ENCODE data around the gene FBXL22.

GRCh38 chr15:63588826-63589225 is 8.4 kb upstream of the FBXL22 start:
- TF ChIP-seq EZH2 (IDR thresholded peaks at IDR 0.05; ENCODE audit: insufficient read depth, low read length) = no peak
- no peak for TF ChIP-seq CTCF (IDR thresholded peaks at IDR 0.05; ENCODE audit: insufficient read depth, low read depth, low read length)

Measured in astrocyte (in vitro differentiated cells and primary cell).